Measurements from ENCODE around the gene GALNTL6. TPM values are rescaled to one million over a fixed set of nuclear protein-coding genes. Genes with fewer than 3 reads are reported as not detected.

The GALNTL6 gene
- total RNA-seq, 4 donors from 2014 or later: 0.82 to 0.95 TPM; not detected in 2

DNA sequence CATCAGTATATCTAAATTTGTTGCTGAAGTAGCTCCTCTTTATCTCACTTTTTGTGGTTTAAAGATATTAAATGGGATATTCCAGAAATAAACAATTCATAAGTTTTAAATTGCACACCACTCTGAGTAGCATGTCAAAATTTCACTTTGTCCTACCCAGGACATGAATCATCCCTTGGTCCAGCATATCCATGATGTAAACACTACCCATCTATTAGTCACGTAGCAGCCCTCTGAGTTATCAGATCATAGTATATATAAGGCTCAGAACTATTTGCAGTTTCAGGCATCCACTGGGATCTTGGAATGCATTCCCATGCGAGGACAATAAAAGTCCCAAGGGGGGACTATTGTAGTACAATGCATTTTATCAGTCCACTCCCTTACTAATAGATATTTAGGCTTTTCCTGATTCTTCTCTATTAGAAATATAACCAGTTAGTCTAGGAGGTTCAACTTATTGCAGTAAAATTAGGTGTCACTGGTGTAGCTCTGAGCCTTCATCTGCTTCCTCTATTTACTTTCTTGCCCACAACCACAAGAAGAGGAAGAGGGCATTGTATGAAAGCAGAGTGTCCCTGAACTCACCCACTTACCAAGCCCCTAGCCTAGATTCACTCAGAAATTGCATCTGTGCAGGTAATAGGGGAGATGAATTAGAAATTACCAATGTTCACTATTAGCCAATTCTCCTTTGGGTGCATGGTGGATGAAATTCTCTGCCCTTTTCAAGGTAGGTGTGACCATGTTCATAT is 945.6 kb downstream of the GALNTL6 start:
- H3K27me3 ChIP-seq: no peaks in the 10 kb centered on the region
- H3K27ac ChIP-seq: no peak overlapping the region
- no peaks in the 10 kb centered on the region for H3K9me3 ChIP-seq
- no peaks in the 10 kb centered on the region for H3K36me3 ChIP-seq
- WGBS, 2 donors (ENCODE audit: low coverage in 1 of 2): 73 to 81% methylated on average over 2 of the region's 2 CpGs
- no peaks in the 10 kb centered on the region for H3K4me1 ChIP-seq
- in situ Hi-C loops (cut with MboI; ENCODE audit: low pct_ligation_motif_present in 1 of 4, low pct_unique_long_range_greater_than_20kb in 1 of 4, low sequenced_read_pairs in 3 of 4) (no loop called here), intact Hi-C loops (cut with DNase I; ENCODE audit: low total_unique reads) (no loop called here)
- TF ChIP-seq POLR2AphosphoS5 (IDR thresholded peaks at IDR 0.05) (no peak), EP300 (IDR thresholded peaks at IDR 0.05; ENCODE audit: low read depth) (no peak), POLR2A (IDR thresholded peaks at IDR 0.05) (no peak)
- TF ChIP-seq, protein P1, sequence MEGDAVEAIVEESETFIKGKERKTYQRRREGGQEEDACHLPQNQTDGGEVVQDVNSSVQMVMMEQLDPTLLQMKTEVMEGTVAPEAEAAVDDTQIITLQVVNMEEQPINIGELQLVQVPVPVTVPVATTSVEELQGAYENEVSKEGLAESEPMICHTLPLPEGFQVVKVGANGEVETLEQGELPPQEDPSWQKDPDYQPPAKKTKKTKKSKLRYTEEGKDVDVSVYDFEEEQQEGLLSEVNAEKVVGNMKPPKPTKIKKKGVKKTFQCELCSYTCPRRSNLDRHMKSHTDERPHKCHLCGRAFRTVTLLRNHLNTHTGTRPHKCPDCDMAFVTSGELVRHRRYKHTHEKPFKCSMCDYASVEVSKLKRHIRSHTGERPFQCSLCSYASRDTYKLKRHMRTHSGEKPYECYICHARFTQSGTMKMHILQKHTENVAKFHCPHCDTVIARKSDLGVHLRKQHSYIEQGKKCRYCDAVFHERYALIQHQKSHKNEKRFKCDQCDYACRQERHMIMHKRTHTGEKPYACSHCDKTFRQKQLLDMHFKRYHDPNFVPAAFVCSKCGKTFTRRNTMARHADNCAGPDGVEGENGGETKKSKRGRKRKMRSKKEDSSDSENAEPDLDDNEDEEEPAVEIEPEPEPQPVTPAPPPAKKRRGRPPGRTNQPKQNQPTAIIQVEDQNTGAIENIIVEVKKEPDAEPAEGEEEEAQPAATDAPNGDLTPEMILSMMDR (IDR thresholded peaks at IDR 0.05): no peak
- H3K4me3 ChIP-seq: no peak overlapping the region
- DNase-seq: no peak

DNA sequence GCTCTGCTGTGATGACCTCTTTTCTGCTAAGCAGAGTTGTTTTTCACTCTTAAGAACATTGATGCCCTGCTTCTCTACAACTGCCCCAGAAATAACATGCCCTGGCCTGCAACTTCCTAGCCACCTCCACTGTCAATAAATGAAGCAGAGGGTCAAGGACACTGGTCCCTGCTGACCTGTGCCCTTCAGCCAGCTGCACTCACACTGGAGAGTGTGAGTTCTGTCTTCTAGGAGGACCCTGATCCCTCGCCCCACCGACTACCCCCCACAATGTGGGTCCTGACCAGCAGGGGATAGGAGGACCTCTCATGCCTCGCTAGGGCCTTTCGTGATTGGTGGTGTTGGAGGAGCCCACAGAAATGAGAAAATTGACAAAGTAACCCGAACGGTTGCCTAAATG is 947.3 kb downstream of the GALNTL6 start:
- Histone ChIP-seq H3K27ac (no peak overlapping the region), H3K36me3 (no peaks in the 10 kb centered on the region), H3K27me3 (no peaks in the 10 kb centered on the region), H3K4me3 (no peak overlapping the region), H3K4me1 (no peaks in the 10 kb centered on the region), H3K9me3 (no peaks in the 10 kb centered on the region)
- 81 to 94% methylated on average over 6 of the region's 6 CpGs for WGBS, 2 donors (ENCODE audit: low coverage in 1 of 2)
- DNase-seq: no peak
- intact Hi-C loops (cut with DNase I; ENCODE audit: low total_unique reads) (no loop called here), in situ Hi-C loops (cut with MboI; ENCODE audit: low pct_ligation_motif_present in 1 of 4, low pct_unique_long_range_greater_than_20kb in 1 of 4, low sequenced_read_pairs in 3 of 4) (no loop called here)
- TF ChIP-seq EP300 (IDR thresholded peaks at IDR 0.05; ENCODE audit: low read depth): no peak
- TF ChIP-seq POLR2A (IDR thresholded peaks at IDR 0.05): no peak
- TF ChIP-seq POLR2AphosphoS5 (IDR thresholded peaks at IDR 0.05): no peak
- TF ChIP-seq, protein P1 (IDR thresholded peaks at IDR 0.05): no peak

DNA sequence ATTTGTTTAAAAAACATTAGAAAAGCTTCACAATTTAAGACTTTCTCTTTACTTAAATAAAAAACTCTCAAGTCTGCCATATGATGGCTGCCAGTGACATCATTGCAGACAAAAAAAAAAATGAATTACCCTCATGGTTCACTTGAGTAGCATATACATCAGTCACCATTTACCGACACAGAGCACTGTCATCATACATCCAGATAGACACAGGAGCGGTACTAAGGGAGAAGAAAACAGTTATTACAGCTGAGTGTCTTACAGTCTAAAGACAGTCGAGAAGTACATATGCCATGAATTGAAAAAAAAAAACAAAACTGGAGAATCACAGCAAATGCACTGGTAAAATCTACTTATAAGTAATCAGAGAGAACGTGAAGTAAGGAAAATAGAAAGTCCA is 949.7 kb downstream of the GALNTL6 start:
- 72 to 80% methylated on average over 4 of the region's 4 CpGs for WGBS, 2 donors (ENCODE audit: low coverage in 1 of 2)
- no peaks in the 10 kb centered on the region for H3K27me3 ChIP-seq
- no peaks in the 10 kb centered on the region for H3K9me3 ChIP-seq
- in situ Hi-C loops (cut with MboI; ENCODE audit: low pct_ligation_motif_present in 1 of 4, low pct_unique_long_range_greater_than_20kb in 1 of 4, low sequenced_read_pairs in 3 of 4): no loop called here
- intact Hi-C loops (cut with DNase I; ENCODE audit: low total_unique reads): no loop called here
- TF ChIP-seq, protein P1 (IDR thresholded peaks at IDR 0.05): no peak
- TF ChIP-seq POLR2A (IDR thresholded peaks at IDR 0.05) (no peak), POLR2AphosphoS5 (IDR thresholded peaks at IDR 0.05) (no peak), EP300 (IDR thresholded peaks at IDR 0.05; ENCODE audit: low read depth) (no peak)
- no peaks in the 10 kb centered on the region for H3K36me3 ChIP-seq
- no peak overlapping the region for H3K4me3 ChIP-seq
- no peaks in the 10 kb centered on the region for H3K4me1 ChIP-seq
- DNase-seq: no peak
- H3K27ac ChIP-seq: no peak overlapping the region

DNA sequence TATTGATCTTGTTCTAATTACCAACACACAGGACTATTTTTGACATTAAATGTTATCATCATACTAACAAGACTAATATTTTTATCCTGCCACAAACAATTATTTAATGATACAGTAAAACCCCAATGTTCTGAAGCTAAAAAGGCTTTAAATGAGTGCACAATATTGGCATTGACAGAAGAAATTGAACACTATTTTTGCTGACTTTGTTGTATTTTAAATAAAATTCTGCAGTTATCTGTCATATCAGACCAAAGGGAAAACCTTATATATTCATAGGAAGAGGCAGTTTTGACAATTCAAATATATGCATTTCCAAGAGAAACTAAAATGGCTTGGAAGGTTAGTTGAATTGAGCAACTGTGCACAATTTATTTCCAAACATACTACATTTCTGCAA is 957.6 kb downstream of the GALNTL6 start:
- in situ Hi-C loops (cut with MboI; ENCODE audit: low pct_ligation_motif_present in 1 of 4, low pct_unique_long_range_greater_than_20kb in 1 of 4, low sequenced_read_pairs in 3 of 4): no loop called here
- TF ChIP-seq POLR2AphosphoS5 (IDR thresholded peaks at IDR 0.05) (no peak), EP300 (IDR thresholded peaks at IDR 0.05; ENCODE audit: low read depth) (no peak), POLR2A (IDR thresholded peaks at IDR 0.05) (no peak)
- TF ChIP-seq, protein P1 (IDR thresholded peaks at IDR 0.05): no peak
- no peaks in the 10 kb centered on the region for H3K27me3 ChIP-seq

More for the DNA sequence above, 957.6 kb downstream of the GALNTL6 start:
- intact Hi-C loops (cut with DNase I; ENCODE audit: low total_unique reads): no loop called here
- no peaks in the 10 kb centered on the region for H3K4me1 ChIP-seq
- DNase-seq: no peak
- H3K4me3 ChIP-seq: no peak overlapping the region
- no peaks in the 10 kb centered on the region for H3K36me3 ChIP-seq
- H3K27ac ChIP-seq: no peak overlapping the region
- no peaks in the 10 kb centered on the region for H3K9me3 ChIP-seq
